ENCODE measurements around the gene PLCD1. TPM values are rescaled to one million over a fixed set of nuclear protein-coding genes. Genes with fewer than 3 reads are reported as not detected.
A peak's percentile ranks its signal among the peaks of the same experiment; 100 is the strongest.

Gene PLCD1
- total RNA-seq, 1 experiment from 2014 or later: 27.1 TPM

DNA sequence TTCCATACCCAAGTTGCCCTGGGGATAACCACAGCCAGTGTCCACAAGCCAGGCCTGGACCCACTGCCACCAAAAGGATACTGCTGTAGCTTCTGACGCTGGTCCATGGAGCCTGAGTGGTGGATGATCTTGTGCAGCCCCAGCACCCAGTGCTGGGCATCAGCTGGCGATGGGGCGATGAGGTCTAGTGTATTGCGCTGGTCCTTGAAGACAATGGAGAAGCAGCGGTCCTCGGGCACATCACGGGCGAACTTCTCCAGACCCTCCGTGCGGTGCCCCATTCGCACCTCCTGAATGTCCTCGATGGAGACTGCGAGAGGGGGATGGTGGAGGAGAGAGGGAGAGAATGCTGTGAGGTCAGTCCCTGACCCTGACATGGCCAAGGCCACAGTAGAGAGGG is 13.0 kb downstream of the PLCD1 start:
- Histone ChIP-seq H2BK5ac (ENCODE audit: insufficient read length, low read length) (no peak overlapping the region), H3K27ac (ENCODE audit: insufficient read length, low read depth, low read length) (no peak overlapping the region), H2BK12ac (ENCODE audit: insufficient read length, low read depth, low read length) (no peak overlapping the region), H2BK20ac (ENCODE audit: low read depth, low read length, poor library complexity, severe bottlenecking) (no peak overlapping the region), H3K14ac (ENCODE audit: insufficient read depth, low read length) (no peak overlapping the region), H3K27me3 (ENCODE audit: insufficient read depth, low read length) (no peaks in the 10 kb centered on the region), H3K18ac (ENCODE audit: insufficient read length, low read depth, low read length) (no peak overlapping the region), H4K91ac (ENCODE audit: insufficient read length, low read depth, low read length) (no peak overlapping the region), H2BK120ac (ENCODE audit: low read depth, low read length, poor library complexity, severe bottlenecking) (no peak overlapping the region), H2AFZ (ENCODE audit: low read length) (no peak overlapping the region), H3K79me2 (ENCODE audit: insufficient read depth, low read length) (no peaks in the 10 kb centered on the region), H3K4ac (ENCODE audit: low read depth, low read length) (no peak overlapping the region), H2AK5ac (ENCODE audit: insufficient read length, low read length) (no peak overlapping the region), H3K23me2 (ENCODE audit: insufficient read length, low read depth, low read length, poor library complexity, severe bottlenecking) (no peaks in the 10 kb centered on the region), H3K9me3 (ENCODE audit: control insufficient read depth, low read depth, low read length) (no peaks in the 10 kb centered on the region), H3K4me1 (ENCODE audit: insufficient read depth, low read length) (no peaks in the 10 kb centered on the region), H3K4me2 (ENCODE audit: insufficient read depth, insufficient read length, low read length) (no peak overlapping the region), H3K9ac (ENCODE audit: extremely low read depth, insufficient read length, low read length) (no peak overlapping the region), H4K20me1 (ENCODE audit: control insufficient read depth, insufficient read depth, insufficient read length) (no peaks in the 10 kb centered on the region), H3K79me1 (ENCODE audit: insufficient read depth, low read depth, low read length, poor library complexity, severe bottlenecking) (no peaks in the 10 kb centered on the region), H3T11ph (ENCODE audit: low read length) (no peak overlapping the region), H3K23ac (ENCODE audit: insufficient read length, low read depth, low read length) (no peak overlapping the region), H4K8ac (replicated peaks; ENCODE audit: insufficient read length, low read depth, low read length) (no peak overlapping the region), H2BK15ac (ENCODE audit: low read depth, low read length) (no peak overlapping the region), H3K56ac (ENCODE audit: insufficient read length, low read depth, low read length) (no peak overlapping the region), H4K5ac (ENCODE audit: insufficient read length, low read depth, low read length) (no peak overlapping the region)
- peak overlapping the region in 1 of 3 experiments; percentile 70; a peak in 2 of 7 replicates for H3K27ac Mint-ChIP-seq
- no CpG with 5 or more reads among the region's 13 CpGs for WGBS (ENCODE audit: extremely low coverage, insufficient read length, low lambda C conversion rate)
- no peaks in the 10 kb centered on the region for H3K9me3 Mint-ChIP-seq
- no peak for DNase-seq
- no peak overlapping the region for H3K4me3 Mint-ChIP-seq
- peaks cover 5 to 36% (median 19%) of the 10 kb centered on the region in 3 experiments; a peak in 6 of 7 replicates for H3K36me3 Mint-ChIP-seq (ENCODE audit: insufficient read depth in 1 of 3, low read depth in 3 of 3)
- no peak for TF ChIP-seq CTCF (conservative IDR thresholded peaks at IDR 0.05)
- no peaks in the 10 kb centered on the region for H3K27me3 Mint-ChIP-seq (ENCODE audit: low read depth)
- H3K4me1 Mint-ChIP-seq: no peaks in the 10 kb centered on the region

Measured in H9 (cell line).